PC-9 (cell line): ENCODE measurements around the gene SPOCK3. TPM values are rescaled to one million over a fixed set of nuclear protein-coding genes. Genes with fewer than 3 reads are reported as not detected.

ENCODE experiments used
- BruUV-seq: library from RNA; stranded (reverse); fragments of 400-500 nt; replicated peaks from 2 replicates; lab custom pipeline; 2021; lab: Mats Ljungman, UMichigan
- CTCF ChIA-PET: fragments of 300-600 bp; sonication (Branson Sonifier 250); formaldehyde crosslinking; loops from one replicate; lab custom pipeline; 2022; ENCODE audit warnings: antibody characterized with exemption; lab: Charles Lee
- POLR2A ChIA-PET: fragments of 300-600 bp; sonication (Branson Sonifier 250); formaldehyde crosslinking; loops from one replicate; lab custom pipeline; 2022; ENCODE audit warnings: antibody characterized with exemption; ENCODE audit not compliant: unreplicated experiment; lab: Charles Lee
- DNase-seq, 2 experiments: peaks; one replicate each; pipeline versions ENCODE4 v3.0.0 to v3.0.0-alpha.2; 2015 to 2022; ENCODE audit warnings: mixed read lengths in 1 of 2
- H2AFZ ChIP-seq: fragments of 200-600 bp; sonication (generic); 2 replicates; pipeline ENCODE4 v1.8.1; 2017; ENCODE audit warnings: antibody characterized with exemption
- H3F3A ChIP-seq: fragments of 200-600 bp; sonication (generic); 2 replicates; pipeline ENCODE4 v1.8.1; 2017; ENCODE audit warnings: antibody characterized with exemption, mild to moderate bottlenecking, low read depth; ENCODE audit not compliant: insufficient read depth
- H3K27ac ChIP-seq: fragments of 200-600 bp; sonication (generic); 2 replicates; pipeline ENCODE4 v1.6.1; 2016; ENCODE audit warnings: mixed run types
- H3K27me3 ChIP-seq: fragments of 200-600 bp; sonication (generic); 2 replicates; pipeline ENCODE4 v1.6.1; 2016; ENCODE audit warnings: low read depth, mixed run types; ENCODE audit not compliant: insufficient read depth
- H3K36me3 ChIP-seq: fragments of 200-600 bp; sonication (generic); 2 replicates; pipeline ENCODE4 v1.6.1; 2016; ENCODE audit warnings: low read depth, mixed run types
- H3K4me1 ChIP-seq: fragments of 200-600 bp; sonication (generic); replicated peaks from 2 replicates; pipeline ENCODE4 v1.6.1; 2016; ENCODE audit warnings: mixed run types; ENCODE audit not compliant: insufficient read depth
- H3K4me2 ChIP-seq: fragments of 200-600 bp; sonication (generic); 2 replicates; pipeline ENCODE4 v1.6.1; 2017; ENCODE audit warnings: mixed run types
- H3K4me3 ChIP-seq: fragments of 200-600 bp; sonication (generic); 2 replicates; pipeline ENCODE4 v1.6.1; 2016; ENCODE audit warnings: mixed run types
- H3K79me2 ChIP-seq: fragments of 200-600 bp; sonication (generic); 2 replicates; pipeline ENCODE4 v1.6.1; 2017; ENCODE audit warnings: low read depth, mixed run types
- H3K9me2 ChIP-seq: fragments of 200-600 bp; sonication (generic); 2 replicates; pipeline ENCODE4 v1.8.1; 2017; ENCODE audit warnings: mild to moderate bottlenecking; ENCODE audit not compliant: insufficient read depth
- H3K9me3 ChIP-seq: fragments of 200-600 bp; sonication (generic); 2 replicates; pipeline ENCODE4 v1.8.1; 2016; ENCODE audit warnings: low read depth; ENCODE audit not compliant: insufficient read depth
- H4K20me1 ChIP-seq: fragments of 200-600 bp; sonication (generic); 2 replicates; pipeline ENCODE4 v1.8.1; 2017; ENCODE audit not compliant: insufficient read depth
- CTCF ChIP-seq: fragments of 200-600 bp; sonication (generic); conservative IDR thresholded peaks from 2 replicates; pipeline ENCODE4 v1.6.1; 2017; ENCODE audit warnings: mixed run types, antibody characterized with exemption, mild to moderate bottlenecking, moderate library complexity
- EZH2 ChIP-seq: fragments of 200-600 bp; sonication (generic); IDR thresholded peaks from 2 replicates; pipeline ENCODE4 v1.8.0; 2017; ENCODE audit warnings: antibody characterized with exemption, low read depth
- intact Hi-C: fragments of 100-400 bp; cut with micrococcal nuclease; formaldehyde crosslinking; loops from one replicate; pipeline ENCODE4 v1.10.0; 2022; ENCODE audit not compliant: unreplicated experiment
- total RNA-seq: library from RNA; stranded (reverse); gene quantifications from 2 replicates; pipeline ENCODE4 v1.2.3, GENCODE V29; 2021

SPOCK3 gene
- total RNA-seq, 1 experiment from 2014 or later = not detected

GRCh38 chr4:166798126-166798525 lies 436.2 kb downstream of the SPOCK3 start:
- Histone ChIP-seq H3F3A (no peaks in the 10 kb centered on the region), H3K36me3 (no peaks in the 10 kb centered on the region), H3K79me2 (no peaks in the 10 kb centered on the region), H3K27me3 (no peaks in the 10 kb centered on the region), H3K9me2 (no peaks in the 10 kb centered on the region), H3K27ac (no peak overlapping the region), H2AFZ (no peak overlapping the region), H3K4me3 (no peak overlapping the region), H3K4me2 (no peak overlapping the region), H3K4me1 (no peaks in the 10 kb centered on the region), H3K9me3 (no peaks in the 10 kb centered on the region), H4K20me1 (no peaks in the 10 kb centered on the region)
- ChIA-PET POLR2A (no interaction called here), CTCF (no interaction called here)
- BruUV-seq = no TSS peak
- intact Hi-C loops = no loop called here
- TF ChIP-seq EZH2 = no peak
- no peak for TF ChIP-seq CTCF
- DNase-seq = no peak

- no TSS peak for BruUV-seq
- Histone ChIP-seq H3K9me2 (no peaks in the 10 kb centered on the region), H3K4me1 (no peaks in the 10 kb centered on the region), H2AFZ (no peak overlapping the region), H3K4me2 (no peak overlapping the region), H3K36me3 (no peaks in the 10 kb centered on the region), H3K9me3 (no peaks in the 10 kb centered on the region), H3K27me3 (no peaks in the 10 kb centered on the region), H3K79me2 (no peaks in the 10 kb centered on the region), H3F3A (no peaks in the 10 kb centered on the region), H3K4me3 (no peak overlapping the region), H4K20me1 (no peaks in the 10 kb centered on the region), H3K27ac (no peak overlapping the region)
- intact Hi-C loops = no loop called here
- no peak for DNase-seq
- TF ChIP-seq EZH2 = no peak
- no peak for TF ChIP-seq CTCF
- POLR2A ChIA-PET = no interaction called here
- CTCF ChIA-PET = no interaction called here
These were observed 456.5 kb downstream of the SPOCK3 start for GRCh38 chr4:166777760-166778159.

GRCh38 chr4:166763018-166763417 lies 471.3 kb downstream of the SPOCK3 start:
- POLR2A ChIA-PET = no interaction called here
- Histone ChIP-seq H3F3A (no peaks in the 10 kb centered on the region), H3K27ac (no peak overlapping the region), H2AFZ (no peak overlapping the region), H3K4me3 (no peak overlapping the region), H3K9me2 (no peaks in the 10 kb centered on the region), H3K9me3 (no peaks in the 10 kb centered on the region), H3K36me3 (no peaks in the 10 kb centered on the region), H3K27me3 (no peaks in the 10 kb centered on the region), H3K79me2 (no peaks in the 10 kb centered on the region), H3K4me1 (no peaks in the 10 kb centered on the region), H3K4me2 (no peak overlapping the region), H4K20me1 (no peaks in the 10 kb centered on the region)
- intact Hi-C loops = no loop called here
- TF ChIP-seq CTCF (no peak), EZH2 (no peak)
- CTCF ChIA-PET = no interaction called here
- no peak for DNase-seq
- no TSS peak for BruUV-seq
